Renal cortical epithelial cell (primary cell): ENCODE data around the gene ATF6. TPM values are rescaled to one million over a fixed set of nuclear protein-coding genes. Genes with fewer than 3 reads are reported as not detected.

Experiments
- DNase-seq: peaks from one replicate; pipeline ENCODE4 v3.0.0-alpha.2; 2011; ENCODE audit warnings: low read depth
- total RNA-seq: library from RNA; depleted of rRNA; stranded (reverse); fragments of >200 nt; gene quantifications from 2 replicates; pipeline ENCODE4 v1.2.3, GENCODE V29; 2014

ATF6 gene
- total RNA-seq, 1 donor from 2014 or later = 42.8 TPM

- DNase-seq = no peak
Observed at GRCh38 chr1:161966067-161966466, 199.9 kb downstream of the ATF6 start.

- DNase-seq = no peak
Observed at GRCh38 chr1:161970036-161970435, 203.9 kb downstream of the ATF6 start.

- no peak for DNase-seq
Observed at GRCh38 chr1:161970633-161971032, 204.5 kb downstream of the ATF6 start.

GRCh38 chr1:161972828-161973227 is 206.7 kb downstream of the ATF6 start:
- DNase-seq = no peak

- no peak for DNase-seq
Observed at GRCh38 chr1:161973924-161974845, 208.1 kb downstream of the ATF6 start.

GRCh38 chr1:161978011-161978790 is 212.1 kb downstream of the ATF6 start:
- no peak for DNase-seq

GRCh38 chr1:161981126-161981525 is 215.0 kb downstream of the ATF6 start:
- DNase-seq = no peak

GRCh38 chr1:161981735-161982506 is 215.8 kb downstream of the ATF6 start:
- no peak for DNase-seq

- no peak for DNase-seq
Observed at GRCh38 chr1:161982507-161982895, 216.4 kb downstream of the ATF6 start.

- no peak for DNase-seq
Observed at GRCh38 chr1:161982917-161983316, 216.8 kb downstream of the ATF6 start.

GRCh38 chr1:161983725-161984124 is 217.6 kb downstream of the ATF6 start:
- no peak for DNase-seq

GRCh38 chr1:161985301-161985822 is 219.2 kb downstream of the ATF6 start:
- DNase-seq = no peak

GRCh38 chr1:161986328-161986727 is 220.2 kb downstream of the ATF6 start:
- no peak for DNase-seq

GRCh38 chr1:161987303-161987702 is 221.2 kb downstream of the ATF6 start:
- DNase-seq = no peak

GRCh38 chr1:161987872-161988271 is 221.8 kb downstream of the ATF6 start:
- no peak for DNase-seq

GRCh38 chr1:161988413-161988812 is 222.3 kb downstream of the ATF6 start:
- DNase-seq = no peak

- DNase-seq = peak; percentile 21
Observed at GRCh38 chr1:161989108-161989507, 223.0 kb downstream of the ATF6 start.

GRCh38 chr1:161989786-161990185 is 223.7 kb downstream of the ATF6 start:
- no peak for DNase-seq

- no peak for DNase-seq
Observed at GRCh38 chr1:161993576-161993975, 227.5 kb downstream of the ATF6 start.

- DNase-seq = no peak
Observed at GRCh38 chr1:161994175-161994668, 228.1 kb downstream of the ATF6 start.

- no peak for DNase-seq
Observed at GRCh38 chr1:161997152-161997551, 231.0 kb downstream of the ATF6 start.

- peak; percentile 78 for DNase-seq
Observed at GRCh38 chr1:161998811-161999210, 232.7 kb downstream of the ATF6 start.
